Nephron (organoid): ENCODE results near the gene ATP6V0E2.

Experiments used
- H3K27ac Mint-ChIP-seq, 3 experiments: 2 replicates each; pipeline ENCODE4 v1.8.0; 2020; ENCODE audit warnings: mixed read lengths in 3 of 3, mild to moderate bottlenecking in 2 of 3, moderate library complexity in 1 of 3
- H3K27me3 Mint-ChIP-seq: 2 replicates; pipeline ENCODE4 v1.8.0; 2021; ENCODE audit warnings: low read depth, mild to moderate bottlenecking, moderate library complexity, mixed read lengths
- H3K36me3 Mint-ChIP-seq: 2 replicates; pipeline ENCODE4 v1.8.0; 2020; ENCODE audit warnings: low read depth, mixed read lengths
- H3K4me1 Mint-ChIP-seq: 2 replicates; pipeline ENCODE4 v1.8.0; 2020; ENCODE audit warnings: mixed read lengths
- H3K4me3 Mint-ChIP-seq, 3 experiments: 2 replicates each; pipeline ENCODE4 v1.8.0; 2020; ENCODE audit warnings: mild to moderate bottlenecking in 3 of 3, mixed read lengths in 3 of 3, moderate library complexity in 2 of 3
- H3K9me3 Mint-ChIP-seq: 2 replicates; pipeline ENCODE4 v1.8.0; 2020; ENCODE audit warnings: mixed read lengths
- CTCF ChIP-seq, 3 experiments: fragments of 200-600 bp; sonication (generic); IDR thresholded peaks; one replicate each; pipeline ENCODE4 v1.5.0; 2021; ENCODE audit warnings: antibody characterized with exemption in 3 of 3; ENCODE audit not compliant: unreplicated experiment in 3 of 3

The ATP6V0E2 gene

GRCh38 chr7:149850716-149851115 is 23.1 kb upstream of the ATP6V0E2 start:
- Mint-ChIP-seq H3K27me3 (no peaks in the 10 kb centered on the region), H3K9me3 (no peaks in the 10 kb centered on the region)

GRCh38 chr7:149851449-149851848 is 22.3 kb upstream of the ATP6V0E2 start:
- H3K4me1 Mint-ChIP-seq = peaks cover 42% of the 10 kb centered on the region
- no peak overlapping the region for H3K4me3 Mint-ChIP-seq
- no peak for TF ChIP-seq CTCF (IDR thresholded peaks at IDR 0.05; ENCODE audit: unreplicated experiment in 3 of 3)
- H3K27me3 Mint-ChIP-seq = no peaks in the 10 kb centered on the region
- H3K36me3 Mint-ChIP-seq = peaks cover 17% of the 10 kb centered on the region
- H3K9me3 Mint-ChIP-seq = no peaks in the 10 kb centered on the region
- H3K27ac Mint-ChIP-seq = no peak overlapping the region

More at GRCh38 chr7:149850716-149851115, 23.1 kb upstream of the ATP6V0E2 start:
- Mint-ChIP-seq H3K27ac (no peak overlapping the region), H3K36me3 (peaks cover 21% of the 10 kb centered on the region), H3K4me1 (peaks cover 35% of the 10 kb centered on the region), H3K4me3 (no peak overlapping the region)
- TF ChIP-seq CTCF (IDR thresholded peaks at IDR 0.05; ENCODE audit: unreplicated experiment in 3 of 3) = no peak

GRCh38 chr7:149853157-149853556 is 20.6 kb upstream of the ATP6V0E2 start:
- Mint-ChIP-seq H3K36me3 (peaks cover 7% of the 10 kb centered on the region), H3K9me3 (no peaks in the 10 kb centered on the region), H3K4me1 (peaks cover 47% of the 10 kb centered on the region), H3K4me3 (no peak overlapping the region), H3K27me3 (no peaks in the 10 kb centered on the region), H3K27ac (no peak overlapping the region)
- no peak for TF ChIP-seq CTCF (IDR thresholded peaks at IDR 0.05; ENCODE audit: unreplicated experiment in 3 of 3)

GRCh38 chr7:149854611-149855360 is 19.0 kb upstream of the ATP6V0E2 start:
- Mint-ChIP-seq H3K27me3 (no peaks in the 10 kb centered on the region), H3K27ac (peak overlapping the region; percentile 78 to 96 (median 84)), H3K4me1 (peaks cover 45% of the 10 kb centered on the region), H3K9me3 (no peaks in the 10 kb centered on the region), H3K4me3 (peak overlapping the region in 2 of 3 experiments; percentile 50 to 54), H3K36me3 (peaks cover 10% of the 10 kb centered on the region)
- TF ChIP-seq CTCF (IDR thresholded peaks at IDR 0.05; ENCODE audit: unreplicated experiment in 3 of 3) = no peak

- Mint-ChIP-seq H3K27me3 (no peaks in the 10 kb centered on the region), H3K4me3 (peak overlapping the region in 2 of 3 experiments; percentile 50 to 54), H3K9me3 (no peaks in the 10 kb centered on the region), H3K36me3 (peaks cover 19% of the 10 kb centered on the region), H3K4me1 (peaks cover 39% of the 10 kb centered on the region), H3K27ac (peak overlapping the region; percentile 78 to 96 (median 84))
- TF ChIP-seq CTCF (IDR thresholded peaks at IDR 0.05; ENCODE audit: unreplicated experiment in 3 of 3) = no peak
Measured at GRCh38 chr7:149855361-149856305, 18.1 kb upstream of the ATP6V0E2 start.
